AML-193 (cell line): ENCODE results near the gene C11orf86.
"Not testable (repeated sequence)": the region's sequence is repeated elsewhere in the genome, so short reads cannot be mapped to it uniquely, and the experiment has no call there.

ENCODE experiments used
- DNase-seq, 2 experiments: peaks; one replicate each; lab custom pipeline; 2025; lab: John Stamatoyannopoulos, UW

The C11orf86 gene

GRCh38 chr11:66989360-66989759 is 14.3 kb downstream of the C11orf86 start:
- DNase-seq, result not testable (repeated sequence)

- DNase-seq, result no peak
Observed at GRCh38 chr11:66992041-66992440, 16.9 kb downstream of the C11orf86 start.

GRCh38 chr11:66996609-66997273 is 21.6 kb downstream of the C11orf86 start:
- DNase-seq, result no peak

- no peak for DNase-seq
Observed at GRCh38 chr11:66999555-66999954, 24.5 kb downstream of the C11orf86 start.

GRCh38 chr11:67001332-67001731 is 26.2 kb downstream of the C11orf86 start:
- no peak for DNase-seq

GRCh38 chr11:67002297-67002913 is 27.3 kb downstream of the C11orf86 start:
- no peak for DNase-seq

GRCh38 chr11:67002921-67003411 is 27.9 kb downstream of the C11orf86 start:
- DNase-seq, result no peak

- DNase-seq, result not testable (repeated sequence)
Observed at GRCh38 chr11:67005200-67005599, 30.1 kb downstream of the C11orf86 start.

GRCh38 chr11:67006029-67006884 is 31.2 kb downstream of the C11orf86 start:
- no peak for DNase-seq

- DNase-seq, result no peak
Observed at GRCh38 chr11:67007126-67007525, 32.0 kb downstream of the C11orf86 start.

GRCh38 chr11:67010296-67010905 is 35.3 kb downstream of the C11orf86 start:
- no peak for DNase-seq

- DNase-seq, result no peak
Observed at GRCh38 chr11:67013511-67014045, 38.5 kb downstream of the C11orf86 start.

GRCh38 chr11:67014343-67014742 is 39.2 kb downstream of the C11orf86 start:
- no peak for DNase-seq

GRCh38 chr11:67015048-67015447 is 39.9 kb downstream of the C11orf86 start:
- DNase-seq, result no peak

GRCh38 chr11:67016550-67016949 is 41.4 kb downstream of the C11orf86 start:
- DNase-seq, result no peak

- no peak for DNase-seq
Observed at GRCh38 chr11:67020949-67021348, 45.8 kb downstream of the C11orf86 start.

- no peak for DNase-seq
Observed at GRCh38 chr11:67022341-67022933, 47.3 kb downstream of the C11orf86 start.

GRCh38 chr11:67022961-67023956 is 48.2 kb downstream of the C11orf86 start, which contains the start of gene SYT12:
Gene SYT12 (plus strand): TSS chr11:67023134. CDS start chr11:67030145, 7,011 bp downstream.
- no peak for DNase-seq

GRCh38 chr11:67023957-67024353 is 48.9 kb downstream of the C11orf86 start:
- DNase-seq, result no peak

GRCh38 chr11:67024410-67024809 is 49.3 kb downstream of the C11orf86 start:
- DNase-seq, result peak in 1 of 2 experiments; percentile 22
